ENCODE data around the gene NCAM2. TPM values are rescaled to one million over a fixed set of nuclear protein-coding genes. Genes with fewer than 3 reads are reported as not detected.

NCAM2 gene
- total RNA-seq, 1 donor from 2014 or later: 3.6 TPM

DNA sequence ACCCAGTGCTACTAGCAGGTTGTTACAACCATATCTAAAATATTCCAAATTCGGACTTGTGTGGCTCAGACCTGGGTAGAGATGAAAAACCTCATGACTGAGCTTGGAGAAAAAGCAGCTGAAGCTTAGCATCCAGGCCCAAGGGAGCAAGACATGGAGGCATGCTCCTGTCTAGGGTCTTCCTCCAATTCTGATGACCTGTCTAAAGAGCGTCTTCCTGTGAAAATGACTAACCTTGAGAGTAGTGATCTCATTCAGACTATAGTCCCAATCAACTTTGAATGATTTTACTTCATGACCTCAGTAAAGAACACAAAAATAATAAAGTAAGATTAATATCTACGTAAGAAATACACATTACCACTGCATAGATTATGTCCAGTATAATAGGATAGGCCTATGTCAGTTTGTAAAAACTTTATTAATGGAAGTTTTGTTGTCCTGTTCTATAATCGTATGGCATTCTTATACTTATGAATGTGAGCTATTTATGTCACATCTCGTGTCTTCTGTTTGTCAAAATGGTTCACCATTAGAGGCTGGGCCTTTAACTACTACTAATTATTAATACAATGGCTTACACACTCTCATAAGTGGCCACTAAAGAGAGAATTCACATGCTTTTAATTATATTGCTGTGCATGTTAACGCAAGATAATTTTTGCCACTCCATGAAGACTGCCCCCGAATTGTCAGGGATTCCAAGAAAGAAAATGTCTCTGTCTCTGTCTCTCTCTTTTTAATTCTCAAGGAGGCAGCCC, 201.3 kb downstream of the NCAM2 start:
- no peak overlapping the region for H3K27ac Mint-ChIP-seq (ENCODE audit: unreplicated experiment)
- no peaks in the 10 kb centered on the region for H3K27me3 Mint-ChIP-seq (ENCODE audit: low read depth)
- no peaks in the 10 kb centered on the region for H3K36me3 Mint-ChIP-seq (ENCODE audit: low read depth)
- no peak overlapping the region for H3K4me3 Mint-ChIP-seq
- no peak for DNase-seq (ENCODE audit: low read depth, low spot score)
- no peaks in the 10 kb centered on the region for H3K4me1 Mint-ChIP-seq
- TF ChIP-seq, protein P1, sequence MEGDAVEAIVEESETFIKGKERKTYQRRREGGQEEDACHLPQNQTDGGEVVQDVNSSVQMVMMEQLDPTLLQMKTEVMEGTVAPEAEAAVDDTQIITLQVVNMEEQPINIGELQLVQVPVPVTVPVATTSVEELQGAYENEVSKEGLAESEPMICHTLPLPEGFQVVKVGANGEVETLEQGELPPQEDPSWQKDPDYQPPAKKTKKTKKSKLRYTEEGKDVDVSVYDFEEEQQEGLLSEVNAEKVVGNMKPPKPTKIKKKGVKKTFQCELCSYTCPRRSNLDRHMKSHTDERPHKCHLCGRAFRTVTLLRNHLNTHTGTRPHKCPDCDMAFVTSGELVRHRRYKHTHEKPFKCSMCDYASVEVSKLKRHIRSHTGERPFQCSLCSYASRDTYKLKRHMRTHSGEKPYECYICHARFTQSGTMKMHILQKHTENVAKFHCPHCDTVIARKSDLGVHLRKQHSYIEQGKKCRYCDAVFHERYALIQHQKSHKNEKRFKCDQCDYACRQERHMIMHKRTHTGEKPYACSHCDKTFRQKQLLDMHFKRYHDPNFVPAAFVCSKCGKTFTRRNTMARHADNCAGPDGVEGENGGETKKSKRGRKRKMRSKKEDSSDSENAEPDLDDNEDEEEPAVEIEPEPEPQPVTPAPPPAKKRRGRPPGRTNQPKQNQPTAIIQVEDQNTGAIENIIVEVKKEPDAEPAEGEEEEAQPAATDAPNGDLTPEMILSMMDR (conservative IDR thresholded peaks at IDR 0.05): no peak
- no peaks in the 10 kb centered on the region for H3K9me3 Mint-ChIP-seq

DNA sequence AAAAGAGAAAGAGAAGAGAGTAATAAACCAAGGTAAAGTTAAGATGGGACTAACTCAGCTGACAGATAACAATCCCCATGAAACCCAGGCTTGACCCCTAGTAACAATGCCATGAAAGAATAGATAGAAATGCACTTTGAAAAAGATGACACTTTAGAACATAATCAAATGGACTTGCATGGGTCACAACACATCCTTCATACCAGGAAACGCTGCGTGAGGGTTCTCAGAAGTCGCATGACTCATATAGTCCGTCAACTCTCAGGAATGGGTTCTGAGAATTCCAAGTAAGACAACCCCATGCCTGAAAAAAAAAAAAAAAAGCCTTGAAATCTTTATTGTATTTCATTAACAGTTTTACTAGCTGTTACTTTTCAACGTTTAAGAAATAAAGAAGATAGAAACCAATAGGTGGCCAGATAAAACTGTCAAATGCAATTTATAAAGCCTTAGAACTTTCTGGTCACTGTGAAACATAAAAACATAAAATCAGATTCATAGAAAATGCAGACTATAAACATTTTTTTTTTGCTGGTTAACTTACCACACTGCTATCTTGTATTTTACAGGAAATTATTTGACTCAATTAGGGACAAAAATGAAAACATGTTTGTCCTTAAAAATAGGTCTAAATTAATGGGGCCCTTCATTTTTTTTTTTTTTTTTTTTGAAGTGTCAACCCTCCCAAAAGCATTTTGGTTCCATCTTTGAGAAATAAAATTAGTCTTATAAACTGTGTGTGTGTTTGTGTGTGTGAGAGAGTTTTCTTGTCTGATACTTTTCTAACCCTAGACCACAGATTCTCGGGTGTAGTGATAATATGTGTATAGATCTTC, 202.1 kb downstream of the NCAM2 start:
- H3K9me3 Mint-ChIP-seq: no peaks in the 10 kb centered on the region
- TF ChIP-seq, protein P1 (conservative IDR thresholded peaks at IDR 0.05): no peak
- no peak for DNase-seq (ENCODE audit: low read depth, low spot score)
- no peaks in the 10 kb centered on the region for H3K36me3 Mint-ChIP-seq (ENCODE audit: low read depth)
- H3K4me3 Mint-ChIP-seq: no peak overlapping the region
- H3K4me1 Mint-ChIP-seq: no peaks in the 10 kb centered on the region
- H3K27ac Mint-ChIP-seq (ENCODE audit: unreplicated experiment): no peak overlapping the region
- no peaks in the 10 kb centered on the region for H3K27me3 Mint-ChIP-seq (ENCODE audit: low read depth)

DNA sequence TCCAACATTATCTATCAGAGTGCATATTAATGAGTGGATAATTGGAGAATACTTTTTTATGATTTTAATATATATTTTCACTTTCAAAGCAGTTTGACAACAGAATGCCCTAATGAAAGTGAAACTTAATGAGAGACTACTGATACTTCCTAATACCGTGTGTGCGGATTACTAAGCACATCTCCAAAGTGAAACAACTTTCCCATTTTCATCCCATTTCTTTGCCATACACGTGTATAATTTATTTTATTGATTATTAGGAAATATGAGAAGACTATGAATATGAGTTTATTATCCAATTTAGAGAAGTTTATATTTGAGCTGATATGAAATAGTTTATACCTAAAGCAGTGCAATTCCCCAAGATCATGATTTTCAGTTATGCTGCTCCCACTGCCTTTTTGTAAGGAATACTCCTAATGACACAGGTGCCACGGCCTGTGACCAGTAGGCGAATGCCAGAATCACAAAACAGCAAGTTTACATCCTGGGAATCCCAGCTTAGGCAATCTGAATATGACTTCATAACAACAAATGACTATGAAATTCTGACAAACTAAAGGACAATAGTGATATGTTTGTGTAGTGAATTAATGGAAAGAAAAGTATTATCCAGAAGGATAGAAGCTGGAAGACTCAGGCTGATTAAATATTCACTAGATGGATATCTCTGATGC, 202.9 kb downstream of the NCAM2 start:
- no peak overlapping the region for H3K27ac Mint-ChIP-seq (ENCODE audit: unreplicated experiment)
- TF ChIP-seq, protein P1 (conservative IDR thresholded peaks at IDR 0.05): no peak
- no peaks in the 10 kb centered on the region for H3K27me3 Mint-ChIP-seq (ENCODE audit: low read depth)
- no peaks in the 10 kb centered on the region for H3K9me3 Mint-ChIP-seq
- H3K36me3 Mint-ChIP-seq (ENCODE audit: low read depth): no peaks in the 10 kb centered on the region
- DNase-seq (ENCODE audit: low read depth, low spot score): no peak
- no peak overlapping the region for H3K4me3 Mint-ChIP-seq
- H3K4me1 Mint-ChIP-seq: no peaks in the 10 kb centered on the region

DNA sequence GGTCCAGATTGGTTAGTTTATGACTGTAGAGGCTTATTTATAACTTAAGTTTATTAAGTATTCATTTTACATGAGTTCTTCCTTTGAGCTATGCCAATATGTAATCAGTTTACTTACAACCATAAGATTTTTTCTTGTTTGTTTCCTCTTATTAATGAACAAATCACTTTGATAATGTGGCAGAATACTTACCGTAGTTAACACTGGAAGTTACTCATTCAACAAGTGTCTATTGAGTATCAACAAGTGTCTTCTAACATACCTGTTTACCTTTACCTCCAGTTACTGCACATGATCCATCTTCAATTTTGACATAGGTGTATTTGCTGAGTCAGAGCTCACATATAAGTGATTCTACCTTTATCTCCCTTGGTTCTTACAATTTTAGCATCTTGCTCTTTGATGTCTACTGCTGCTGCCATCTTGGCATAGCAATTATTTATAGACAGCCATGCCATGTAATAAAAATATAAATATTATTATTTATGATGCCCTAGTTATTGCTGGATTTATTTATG, 205.7 kb downstream of the NCAM2 start:
- no peak for DNase-seq (ENCODE audit: low read depth, low spot score)
- TF ChIP-seq, protein P1 (conservative IDR thresholded peaks at IDR 0.05): no peak
- H3K9me3 Mint-ChIP-seq: no peaks in the 10 kb centered on the region
- no peaks in the 10 kb centered on the region for H3K27me3 Mint-ChIP-seq (ENCODE audit: low read depth)
- no peaks in the 10 kb centered on the region for H3K36me3 Mint-ChIP-seq (ENCODE audit: low read depth)
- H3K4me1 Mint-ChIP-seq: no peaks in the 10 kb centered on the region
- H3K27ac Mint-ChIP-seq (ENCODE audit: unreplicated experiment): no peak overlapping the region
- no peak overlapping the region for H3K4me3 Mint-ChIP-seq

DNA sequence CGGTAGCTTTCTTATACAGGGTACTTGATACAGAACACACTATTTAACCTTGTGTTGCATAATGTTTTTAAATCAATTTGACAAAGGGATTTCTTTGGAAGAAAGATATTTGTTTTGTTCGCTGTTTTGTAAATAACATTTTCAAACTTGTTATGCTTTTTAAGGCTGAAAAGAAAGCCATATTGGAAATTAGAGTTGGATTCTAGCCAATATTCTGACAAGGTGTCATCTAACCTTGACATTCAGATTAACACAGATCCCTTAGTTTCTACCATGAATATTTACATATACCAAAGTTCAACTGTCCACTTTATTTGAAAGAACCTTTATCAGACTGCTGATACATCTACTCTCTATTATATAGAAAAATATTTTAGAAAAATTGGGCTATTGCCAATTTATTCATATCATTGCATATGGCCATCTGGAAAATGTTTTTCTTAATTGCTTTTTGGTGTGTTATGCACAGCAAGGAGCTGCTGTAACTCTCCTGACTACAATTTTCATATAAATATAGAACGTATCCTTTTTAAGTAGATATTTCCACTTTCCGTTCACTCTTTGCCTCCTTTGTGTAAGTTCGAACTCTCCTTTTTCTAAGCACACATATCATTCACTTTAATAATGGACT, 206.3 kb downstream of the NCAM2 start:
- Mint-ChIP-seq H3K27me3 (ENCODE audit: low read depth) (no peaks in the 10 kb centered on the region), H3K4me3 (no peak overlapping the region), H3K27ac (ENCODE audit: unreplicated experiment) (no peak overlapping the region), H3K36me3 (ENCODE audit: low read depth) (no peaks in the 10 kb centered on the region), H3K4me1 (no peaks in the 10 kb centered on the region), H3K9me3 (no peaks in the 10 kb centered on the region)
- no peak for DNase-seq (ENCODE audit: low read depth, low spot score)
- TF ChIP-seq, protein P1 (conservative IDR thresholded peaks at IDR 0.05): no peak

All from neural crest cell (in vitro differentiated cells).